Karpas-422 (cell line): Measurements from ENCODE around the gene SLC35A4. TPM values are rescaled to one million over a fixed set of nuclear protein-coding genes. Genes with fewer than 3 reads are reported as not detected.

Experiments used
- DNase-seq: peaks from one replicate; pipeline ENCODE4 v3.0.0-alpha.2; 2015
- H2AFZ ChIP-seq: fragments of 200-600 bp; sonication (generic); 2 replicates; pipeline ENCODE4 v1.6.1; 2014; ENCODE audit warnings: antibody characterized with exemption, low read length, mixed read lengths
- H3K27ac ChIP-seq: fragments of 200-600 bp; sonication (generic); 2 replicates; pipeline ENCODE4 v1.5.1; 2014; ENCODE audit warnings: mild to moderate bottlenecking, low read length, moderate library complexity
- H3K27me3 ChIP-seq: fragments of 200-600 bp; sonication (generic); 2 replicates; pipeline ENCODE4 v1.6.1; 2014; ENCODE audit warnings: low read length, mixed read lengths
- H3K36me3 ChIP-seq: fragments of 200-600 bp; sonication (generic); 2 replicates; pipeline ENCODE4 v1.6.1; 2014; ENCODE audit warnings: low read length, mixed read lengths; ENCODE audit not compliant: insufficient read depth
- H3K4me1 ChIP-seq: fragments of 200-600 bp; sonication (generic); 2 replicates; pipeline ENCODE4 v1.6.1; 2014; ENCODE audit warnings: mild to moderate bottlenecking, low read length, mixed read lengths
- H3K4me2 ChIP-seq: fragments of 200-600 bp; sonication (generic); 2 replicates; pipeline ENCODE4 v1.6.1; 2014; ENCODE audit warnings: low read length, low read depth, mild to moderate bottlenecking; ENCODE audit not compliant: poor library complexity, severe bottlenecking
- H3K4me3 ChIP-seq: fragments of 200-600 bp; sonication (generic); 2 replicates; pipeline ENCODE4 v1.5.1; 2014; ENCODE audit warnings: mild to moderate bottlenecking, antibody characterized with exemption, low read length, mixed read lengths
- H3K79me2 ChIP-seq: fragments of 200-600 bp; sonication (generic); 2 replicates; pipeline ENCODE4 v1.6.1; 2014; ENCODE audit warnings: mild to moderate bottlenecking, low read length, mixed read lengths
- H3K9ac ChIP-seq: fragments of 200-600 bp; sonication (generic); 2 replicates; pipeline ENCODE4 v1.6.0; 2014; ENCODE audit warnings: low read length
- H3K9me2 ChIP-seq: fragments of 200-600 bp; sonication (generic), shearing (Covaris generic); replicated peaks from 2 replicates; pipeline ENCODE4 v1.6.0; 2014; ENCODE audit warnings: mild to moderate bottlenecking, low read length, moderate library complexity; ENCODE audit not compliant: insufficient read depth
- H3K9me3 ChIP-seq: fragments of 300-700, 200-600 bp; sonication (generic); 2 replicates; pipeline ENCODE4 v1.6.1; 2014; ENCODE audit warnings: low read length, mixed read lengths
- H4K20me1 ChIP-seq: fragments of 200-600 bp; sonication (generic); 2 replicates; pipeline ENCODE4 v1.6.1; 2014; ENCODE audit warnings: mild to moderate bottlenecking, antibody characterized with exemption, low read length, low read depth; ENCODE audit not compliant: insufficient read depth
- total RNA-seq: library from RNA; depleted of rRNA; stranded (reverse); fragments of >200 nt; shearing (Covaris generic); gene quantifications from 2 replicates; pipeline ENCODE4 v1.2.3, GENCODE V29; 2014; ENCODE audit warnings: low replicate concordance

Gene SLC35A4
- total RNA-seq, 1 experiment from 2014 or later: 33.5 TPM

DNA sequence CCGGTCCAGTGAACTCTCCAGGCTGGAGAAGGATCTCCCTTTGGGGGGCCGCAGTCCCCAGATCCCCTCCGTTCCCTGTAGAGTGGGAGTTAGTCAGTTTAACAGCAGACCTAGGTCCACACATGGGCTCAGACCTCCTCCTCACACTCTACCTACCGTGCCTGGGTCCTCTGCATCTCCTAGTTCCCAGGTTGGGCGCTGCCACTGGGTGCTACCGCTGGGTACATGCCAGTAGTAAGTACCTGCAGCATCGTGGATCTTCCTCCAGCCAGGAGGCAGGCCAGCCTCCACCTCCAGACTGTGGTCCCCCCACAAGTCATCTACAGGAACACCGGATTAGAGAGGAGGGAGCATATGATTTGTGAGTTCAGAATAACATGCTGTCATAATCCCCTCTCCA lies 1.0 kb upstream of the SLC35A4 start:
- peak overlapping the region; percentile 51; the same call in 1 of the 2 replicates for H3K27ac ChIP-seq
- H3K79me2 ChIP-seq: peaks cover 42% of the 10 kb centered on the region
- no peaks in the 10 kb centered on the region for H3K9me3 ChIP-seq
- H2AFZ ChIP-seq: no peak overlapping the region; the same call in 1 of the 2 replicates
- H3K27me3 ChIP-seq: no peaks in the 10 kb centered on the region
- H3K36me3 ChIP-seq: no peaks in the 10 kb centered on the region
- H3K9ac ChIP-seq: peak overlapping the region; percentile 85
- DNase-seq: peak; percentile 46
- peak overlapping the region; percentile 89 for H3K4me2 ChIP-seq
- peak overlapping the region; percentile 86 for H3K4me3 ChIP-seq
- no peaks in the 10 kb centered on the region for H4K20me1 ChIP-seq
- H3K4me1 ChIP-seq: peaks cover 36% of the 10 kb centered on the region
- no peaks in the 10 kb centered on the region for H3K9me2 ChIP-seq

DNA sequence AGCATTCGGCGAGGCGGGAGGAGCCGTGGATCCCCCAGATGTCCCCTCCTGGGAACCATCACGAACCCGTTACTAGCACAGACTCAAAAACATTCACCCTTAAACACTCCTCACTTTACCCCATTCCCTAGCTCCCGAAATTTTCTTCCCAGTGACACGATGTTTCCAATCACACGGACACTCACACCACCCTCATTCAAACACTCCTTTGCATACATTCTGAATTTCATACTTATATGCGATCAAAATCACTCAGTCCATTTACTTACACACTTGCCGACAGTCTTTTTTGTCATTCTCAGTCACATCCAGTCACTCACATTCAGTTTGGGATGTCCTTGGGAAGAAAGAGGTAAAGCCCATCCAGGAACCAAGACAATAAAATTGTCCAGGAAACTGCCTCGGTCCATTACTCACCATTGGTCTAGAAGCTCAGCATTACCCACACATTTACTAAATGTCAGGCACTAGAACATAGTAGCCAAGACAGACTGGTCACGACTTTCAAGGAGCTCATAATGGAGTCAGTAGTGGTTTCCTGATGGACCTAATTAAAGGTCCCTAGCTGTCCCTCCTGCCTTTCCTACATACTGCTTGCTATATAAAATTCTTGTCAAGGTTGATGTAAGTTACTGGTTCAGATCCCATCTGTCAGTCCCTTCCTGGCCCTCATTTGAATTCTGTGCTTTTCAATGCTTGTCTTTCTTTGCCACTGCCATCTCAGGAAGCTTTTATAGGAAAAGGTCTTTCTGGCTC lies 574 bp downstream of the SLC35A4 start:
- Histone ChIP-seq H3K9me3 (no peaks in the 10 kb centered on the region), H4K20me1 (no peaks in the 10 kb centered on the region; the same call in 1 of the 2 replicates), H3K36me3 (no peaks in the 10 kb centered on the region), H3K4me1 (peaks cover 26% of the 10 kb centered on the region), H3K27ac (no peak overlapping the region; the same call in 1 of the 2 replicates), H3K79me2 (peaks cover 42% of the 10 kb centered on the region), H2AFZ (peak overlapping the region; percentile 30; the same call in 1 of the 2 replicates), H3K27me3 (no peaks in the 10 kb centered on the region), H3K4me3 (peak overlapping the region; percentile 86), H3K9ac (peak overlapping the region; percentile 85), H3K9me2 (no peaks in the 10 kb centered on the region), H3K4me2 (peak overlapping the region; percentile 89)
- DNase-seq: peak; percentile 48

- DNase-seq: peak; percentile 37
- H2AFZ ChIP-seq: no peak overlapping the region
- H3K79me2 ChIP-seq: peaks cover 42% of the 10 kb centered on the region
- H3K9ac ChIP-seq: peak overlapping the region; percentile 85
- H3K9me3 ChIP-seq: no peaks in the 10 kb centered on the region
- H3K27ac ChIP-seq: no peak overlapping the region
- no peaks in the 10 kb centered on the region for H3K36me3 ChIP-seq
- H3K27me3 ChIP-seq: no peaks in the 10 kb centered on the region
- H4K20me1 ChIP-seq: no peaks in the 10 kb centered on the region; the same call in 1 of the 2 replicates
- peak overlapping the region; percentile 89 for H3K4me2 ChIP-seq
- H3K4me3 ChIP-seq: peak overlapping the region; percentile 86
- no peaks in the 10 kb centered on the region for H3K9me2 ChIP-seq
- H3K4me1 ChIP-seq: peaks cover 26% of the 10 kb centered on the region
Measured at GRCh38 chr5:140565780-140566095, 1.1 kb downstream of the SLC35A4 start.

GRCh38 chr5:140566665-140567064 lies 2.0 kb downstream of the SLC35A4 start:
- Histone ChIP-seq H3K4me1 (peaks cover 26% of the 10 kb centered on the region), H3K4me2 (no peak overlapping the region), H3K27me3 (no peaks in the 10 kb centered on the region), H4K20me1 (no peaks in the 10 kb centered on the region; the same call in 1 of the 2 replicates), H3K36me3 (no peaks in the 10 kb centered on the region), H2AFZ (no peak overlapping the region), H3K4me3 (no peak overlapping the region), H3K9ac (no peak overlapping the region; the same call in 1 of the 2 replicates), H3K9me2 (no peaks in the 10 kb centered on the region), H3K27ac (no peak overlapping the region), H3K9me3 (no peaks in the 10 kb centered on the region), H3K79me2 (peaks cover 42% of the 10 kb centered on the region)
- no peak for DNase-seq

GRCh38 chr5:140567136-140567818 lies 2.6 kb downstream of the SLC35A4 start:
- no peaks in the 10 kb centered on the region for H3K9me3 ChIP-seq
- H4K20me1 ChIP-seq: no peaks in the 10 kb centered on the region; the same call in 1 of the 2 replicates
- H3K27me3 ChIP-seq: no peaks in the 10 kb centered on the region
- no peak overlapping the region for H3K9ac ChIP-seq
- peaks cover 26% of the 10 kb centered on the region for H3K4me1 ChIP-seq
- H3K79me2 ChIP-seq: peaks cover 42% of the 10 kb centered on the region
- H3K4me2 ChIP-seq: no peak overlapping the region
- H3K36me3 ChIP-seq: no peaks in the 10 kb centered on the region
- no peaks in the 10 kb centered on the region for H3K9me2 ChIP-seq
- no peak overlapping the region for H2AFZ ChIP-seq
- DNase-seq: peak; percentile 10
- H3K27ac ChIP-seq: no peak overlapping the region
- no peak overlapping the region for H3K4me3 ChIP-seq

DNA sequence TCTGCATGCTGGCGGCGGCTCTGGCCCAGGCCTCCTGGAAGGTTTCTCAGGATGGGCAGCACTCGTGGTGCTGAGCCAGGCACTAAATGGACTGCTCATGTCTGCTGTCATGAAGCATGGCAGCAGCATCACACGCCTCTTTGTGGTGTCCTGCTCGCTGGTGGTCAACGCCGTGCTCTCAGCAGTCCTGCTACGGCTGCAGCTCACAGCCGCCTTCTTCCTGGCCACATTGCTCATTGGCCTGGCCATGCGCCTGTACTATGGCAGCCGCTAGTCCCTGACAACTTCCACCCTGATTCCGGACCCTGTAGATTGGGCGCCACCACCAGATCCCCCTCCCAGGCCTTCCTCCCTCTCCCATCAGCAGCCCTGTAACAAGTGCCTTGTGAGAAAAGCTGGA lies 3.2 kb downstream of the SLC35A4 start:
- Histone ChIP-seq H3K36me3 (no peaks in the 10 kb centered on the region), H3K79me2 (peaks cover 36% of the 10 kb centered on the region), H3K27me3 (no peaks in the 10 kb centered on the region), H2AFZ (no peak overlapping the region), H3K9ac (no peak overlapping the region), H3K4me2 (no peak overlapping the region), H3K27ac (no peak overlapping the region), H3K4me1 (peaks cover 22% of the 10 kb centered on the region), H3K9me3 (no peaks in the 10 kb centered on the region), H3K4me3 (no peak overlapping the region), H4K20me1 (no peaks in the 10 kb centered on the region; the same call in 1 of the 2 replicates), H3K9me2 (no peaks in the 10 kb centered on the region)
- peak; percentile 32 for DNase-seq

DNA sequence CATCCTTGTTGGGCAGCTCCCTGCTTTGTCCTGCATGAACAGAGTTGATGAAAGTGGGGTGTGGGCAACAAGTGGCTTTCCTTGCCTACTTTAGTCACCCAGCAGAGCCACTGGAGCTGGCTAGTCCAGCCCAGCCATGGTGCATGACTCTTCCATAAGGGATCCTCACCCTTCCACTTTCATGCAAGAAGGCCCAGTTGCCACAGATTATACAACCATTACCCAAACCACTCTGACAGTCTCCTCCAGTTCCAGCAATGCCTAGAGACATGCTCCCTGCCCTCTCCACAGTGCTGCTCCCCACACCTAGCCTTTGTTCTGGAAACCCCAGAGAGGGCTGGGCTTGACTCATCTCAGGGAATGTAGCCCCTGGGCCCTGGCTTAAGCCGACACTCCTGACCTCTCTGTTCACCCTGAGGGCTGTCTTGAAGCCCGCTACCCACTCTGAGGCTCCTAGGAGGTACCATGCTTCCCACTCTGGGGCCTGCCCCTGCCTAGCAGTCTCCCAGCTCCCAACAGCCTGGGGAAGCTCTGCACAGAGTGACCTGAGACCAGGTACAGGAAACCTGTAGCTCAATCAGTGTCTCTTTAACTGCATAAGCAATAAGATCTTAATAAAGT lies 3.9 kb downstream of the SLC35A4 start:
- Histone ChIP-seq H3K4me2 (no peak overlapping the region), H2AFZ (no peak overlapping the region), H3K9me3 (no peaks in the 10 kb centered on the region), H3K9me2 (no peaks in the 10 kb centered on the region), H3K27ac (no peak overlapping the region), H3K9ac (no peak overlapping the region), H4K20me1 (no peaks in the 10 kb centered on the region; the same call in 1 of the 2 replicates), H3K79me2 (peaks cover 29% of the 10 kb centered on the region), H3K4me3 (no peak overlapping the region), H3K36me3 (no peaks in the 10 kb centered on the region), H3K27me3 (no peaks in the 10 kb centered on the region), H3K4me1 (peaks cover 16% of the 10 kb centered on the region)
- peak; percentile 34 for DNase-seq

DNA sequence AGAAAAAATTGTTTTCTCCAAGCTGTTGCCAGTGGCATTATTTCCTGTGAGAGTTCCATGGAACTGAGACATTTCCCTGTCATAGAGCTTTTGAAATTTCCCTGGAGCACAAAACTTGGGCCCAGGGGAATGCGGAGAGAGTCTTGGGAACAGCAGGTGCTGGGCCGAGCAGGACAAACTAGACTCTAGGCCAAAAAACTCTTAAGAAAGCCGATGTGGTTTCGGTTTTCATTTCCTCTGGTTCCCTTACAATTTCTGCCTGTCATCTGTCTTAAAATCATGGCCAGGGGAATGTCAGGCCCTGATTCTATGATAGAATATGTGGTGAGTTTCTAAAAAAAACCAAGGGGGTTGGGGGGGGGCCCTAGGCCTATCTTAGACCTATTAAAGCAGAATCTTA lies 4.6 kb downstream of the SLC35A4 start:
- Histone ChIP-seq H3K79me2 (peaks cover 23% of the 10 kb centered on the region), H3K36me3 (no peaks in the 10 kb centered on the region), H3K27ac (no peak overlapping the region), H3K9ac (no peak overlapping the region), H3K4me2 (no peak overlapping the region), H4K20me1 (no peaks in the 10 kb centered on the region; the same call in 1 of the 2 replicates), H3K27me3 (no peaks in the 10 kb centered on the region), H2AFZ (no peak overlapping the region), H3K4me1 (peaks cover 13% of the 10 kb centered on the region), H3K9me2 (no peaks in the 10 kb centered on the region), H3K9me3 (no peaks in the 10 kb centered on the region), H3K4me3 (no peak overlapping the region)
- peak; percentile 30 for DNase-seq
